OCI-LY1 (cell line): ENCODE data around the gene HMCES.

Source experiments
- H2AFZ ChIP-seq: fragments of 200-600 bp; sonication (generic), shearing (Covaris generic); 2 replicates; pipeline ENCODE4 v1.6.0; 2014; ENCODE audit warnings: antibody characterized with exemption, mild to moderate bottlenecking, low read length
- H3F3A ChIP-seq: fragments of 200-600 bp; sonication (generic), shearing (Covaris generic); 2 replicates; pipeline ENCODE4 v1.6.0; 2014; ENCODE audit warnings: mild to moderate bottlenecking, antibody characterized with exemption, low read length, moderate library complexity; ENCODE audit not compliant: insufficient read depth
- H3K27ac ChIP-seq: fragments of 200-600 bp; sonication (generic); 2 replicates; pipeline ENCODE4 v1.5.1; 2014; ENCODE audit warnings: low read length, mixed run types, mild to moderate bottlenecking, low read depth; ENCODE audit not compliant: poor library complexity, severe bottlenecking
- H3K27me3 ChIP-seq: fragments of 200-600 bp; sonication (generic); 2 replicates; pipeline ENCODE4 v1.6.0; 2014; ENCODE audit warnings: antibody characterized with exemption, mild to moderate bottlenecking, low read length, moderate library complexity; ENCODE audit not compliant: insufficient read depth
- H3K36me3 ChIP-seq: fragments of 200-600 bp; sonication (generic); 2 replicates; pipeline ENCODE4 v1.6.1; 2014; ENCODE audit warnings: mild to moderate bottlenecking, antibody characterized with exemption, low read length, moderate library complexity, mixed read lengths; ENCODE audit not compliant: insufficient read depth
- H3K4me1 ChIP-seq: fragments of 200-600 bp; sonication (generic); 2 replicates; pipeline ENCODE4 v1.5.1; 2014; ENCODE audit warnings: mild to moderate bottlenecking, low read length, moderate library complexity; ENCODE audit not compliant: insufficient read depth, severe bottlenecking
- H3K4me2 ChIP-seq: fragments of 200-600 bp; sonication (generic), shearing (Covaris generic); 2 replicates; pipeline ENCODE4 v1.6.1; 2014; ENCODE audit warnings: low read length
- H3K4me3 ChIP-seq: fragments of 200-600 bp; sonication (generic); 2 replicates; pipeline ENCODE4 v1.5.1; 2014; ENCODE audit warnings: low read length, low read depth, mild to moderate bottlenecking, mixed read lengths; ENCODE audit not compliant: poor library complexity, severe bottlenecking
- H3K79me2 ChIP-seq: fragments of 200-600 bp; shearing (Covaris generic); 2 replicates; pipeline ENCODE4 v1.6.1; 2016; ENCODE audit warnings: mixed run types, low read length, mixed read lengths; ENCODE audit not compliant: insufficient read depth
- H3K9ac ChIP-seq: fragments of 200-600 bp; sonication (generic), shearing (Covaris generic); 2 replicates; pipeline ENCODE4 v1.6.1; 2014; ENCODE audit warnings: mild to moderate bottlenecking, low read length, mixed read lengths
- H3K9me2 ChIP-seq: fragments of 200-600 bp; sonication (generic), shearing (Covaris generic); 2 replicates; pipeline ENCODE4 v1.6.1; 2014; ENCODE audit warnings: low read depth, mild to moderate bottlenecking, low read length, mixed read lengths
- H3K9me3 ChIP-seq: fragments of 200-600 bp; shearing (Covaris generic); 2 replicates; pipeline ENCODE4 v1.6.1; 2014; ENCODE audit warnings: low read length, mixed read lengths
- H4K20me1 ChIP-seq: fragments of 200-600 bp; sonication (generic), shearing (Covaris generic); 2 replicates; pipeline ENCODE4 v1.6.0; 2016; ENCODE audit warnings: mild to moderate bottlenecking, low read length; ENCODE audit not compliant: insufficient read depth
- EZH2 ChIP-seq: fragments of 200-600 bp; sonication (generic), shearing (Covaris generic); IDR thresholded peaks from 2 replicates; pipeline ENCODE4 v1.8.0; 2017; ENCODE audit warnings: borderline replicate concordance, mixed run types, mild to moderate bottlenecking, antibody characterized with exemption, low read length, moderate library complexity, mixed read lengths
- TF ChIP-seq, protein P1 (sequence below): fragments of 200-600 bp; sonication (generic), shearing (Covaris generic); IDR thresholded peaks from 2 replicates; pipeline ENCODE4 v1.5.1; 2017; ENCODE audit warnings: mild to moderate bottlenecking, antibody characterized with exemption, low read length, moderate library complexity, mixed read lengths

HMCES gene

DNA sequence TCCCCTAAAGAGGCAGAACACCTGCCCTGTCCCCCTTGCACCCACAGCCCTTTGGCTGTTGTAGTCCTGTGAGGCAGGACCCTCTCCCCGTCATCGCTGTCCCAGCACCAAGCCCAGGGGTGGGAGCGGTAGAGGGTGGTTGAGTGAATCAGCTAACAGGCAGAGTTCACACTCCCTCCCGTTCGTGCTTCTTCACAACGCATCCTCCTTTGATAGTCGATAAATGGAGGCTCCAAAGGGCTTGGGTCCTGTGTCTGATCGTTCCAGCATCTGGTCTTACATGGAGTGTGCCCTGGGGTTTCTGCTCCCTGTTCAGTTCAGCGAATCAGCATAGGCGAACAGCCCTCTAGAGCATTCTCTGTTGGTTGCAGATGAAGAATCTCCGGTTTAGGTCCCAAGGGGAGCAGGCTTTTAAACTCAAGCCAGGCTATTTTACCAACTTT lies 820 bp upstream of the HMCES start:
- 0 out of 2 replicates have a peak, but pooled peaks cover 11% of the 10 kb centered on the region for H3F3A ChIP-seq
- TF ChIP-seq, protein P1, sequence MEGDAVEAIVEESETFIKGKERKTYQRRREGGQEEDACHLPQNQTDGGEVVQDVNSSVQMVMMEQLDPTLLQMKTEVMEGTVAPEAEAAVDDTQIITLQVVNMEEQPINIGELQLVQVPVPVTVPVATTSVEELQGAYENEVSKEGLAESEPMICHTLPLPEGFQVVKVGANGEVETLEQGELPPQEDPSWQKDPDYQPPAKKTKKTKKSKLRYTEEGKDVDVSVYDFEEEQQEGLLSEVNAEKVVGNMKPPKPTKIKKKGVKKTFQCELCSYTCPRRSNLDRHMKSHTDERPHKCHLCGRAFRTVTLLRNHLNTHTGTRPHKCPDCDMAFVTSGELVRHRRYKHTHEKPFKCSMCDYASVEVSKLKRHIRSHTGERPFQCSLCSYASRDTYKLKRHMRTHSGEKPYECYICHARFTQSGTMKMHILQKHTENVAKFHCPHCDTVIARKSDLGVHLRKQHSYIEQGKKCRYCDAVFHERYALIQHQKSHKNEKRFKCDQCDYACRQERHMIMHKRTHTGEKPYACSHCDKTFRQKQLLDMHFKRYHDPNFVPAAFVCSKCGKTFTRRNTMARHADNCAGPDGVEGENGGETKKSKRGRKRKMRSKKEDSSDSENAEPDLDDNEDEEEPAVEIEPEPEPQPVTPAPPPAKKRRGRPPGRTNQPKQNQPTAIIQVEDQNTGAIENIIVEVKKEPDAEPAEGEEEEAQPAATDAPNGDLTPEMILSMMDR = no peak
- no peak for TF ChIP-seq EZH2

DNA sequence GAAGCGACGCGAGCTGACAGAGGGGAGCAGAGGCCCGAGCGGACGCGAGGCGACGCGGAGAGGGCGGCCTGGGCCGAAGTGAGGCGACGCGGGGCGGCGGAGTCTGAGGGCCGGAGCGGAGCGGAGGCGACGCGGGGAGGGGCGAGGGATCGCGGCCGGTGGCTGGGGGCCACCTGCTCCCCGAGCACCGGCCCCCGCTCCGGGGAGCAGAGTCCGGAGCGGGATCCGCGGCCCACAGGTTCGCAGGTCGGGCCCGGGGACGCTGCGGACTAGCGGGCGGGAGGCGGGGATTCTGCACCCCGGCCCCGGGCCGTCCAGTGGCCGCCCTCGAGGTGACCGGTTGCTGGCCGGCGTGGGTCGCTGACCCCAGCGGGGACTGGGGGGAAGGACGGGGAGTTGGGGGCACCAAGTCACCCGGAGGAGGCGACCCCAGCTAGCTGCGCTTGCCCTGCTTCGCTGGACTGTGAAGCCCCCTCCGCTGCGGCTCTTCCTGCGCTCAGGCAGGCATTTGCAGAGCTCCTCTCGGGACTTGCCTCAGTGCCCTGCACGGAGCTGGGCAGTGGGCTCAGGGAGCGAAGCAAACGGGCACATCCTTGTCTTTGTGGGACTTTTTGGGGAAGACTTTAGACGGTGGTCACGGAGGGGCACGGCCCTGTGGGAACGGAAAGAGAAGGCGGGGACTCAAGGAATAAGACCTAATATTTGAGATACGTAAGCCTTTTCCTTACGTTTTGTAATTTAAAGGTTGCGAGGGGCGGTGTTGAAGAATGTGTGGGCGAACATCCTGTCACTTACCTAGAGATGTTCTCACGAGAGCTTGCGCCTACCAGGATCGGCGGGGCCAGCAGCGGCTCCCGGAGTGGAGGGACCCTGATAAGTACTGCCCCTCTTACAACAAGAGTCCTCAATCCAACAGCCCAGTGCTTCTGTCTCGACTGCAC lies 566 bp downstream of the HMCES start:
- no peak for TF ChIP-seq EZH2
- TF ChIP-seq, protein P1 = no peak
- Histone ChIP-seq H3K27me3 (no peaks in the 10 kb centered on the region), H3K9me2 (no peaks in the 10 kb centered on the region), H3K4me3 (peak overlapping the region; percentile 95), H4K20me1 (no peaks in the 10 kb centered on the region), H3K36me3 (peaks cover 61% of the 10 kb centered on the region), H3K9ac (peak overlapping the region; percentile 92), H3K27ac (peak overlapping the region; percentile 96), H3F3A (0 out of 2 replicates have a peak, but pooled peaks cover 13% of the 10 kb centered on the region), H3K9me3 (no peaks in the 10 kb centered on the region), H3K79me2 (peaks cover 29% of the 10 kb centered on the region), H3K4me2 (peak overlapping the region; percentile 84), H2AFZ (no peak overlapping the region), H3K4me1 (peaks cover 86% of the 10 kb centered on the region)

More for the DNA sequence above, 820 bp upstream of the HMCES start:
- H3K79me2 ChIP-seq = peaks cover 17% of the 10 kb centered on the region
- peak overlapping the region; percentile 84 for H3K4me2 ChIP-seq
- peak overlapping the region; percentile 92 for H3K9ac ChIP-seq
- H3K27ac ChIP-seq = peak overlapping the region; percentile 96
- H3K27me3 ChIP-seq = no peaks in the 10 kb centered on the region
- no peaks in the 10 kb centered on the region for H4K20me1 ChIP-seq
- peaks cover 66% of the 10 kb centered on the region for H3K36me3 ChIP-seq
- H2AFZ ChIP-seq = no peak overlapping the region
- no peaks in the 10 kb centered on the region for H3K9me2 ChIP-seq
- no peaks in the 10 kb centered on the region for H3K9me3 ChIP-seq
- peaks cover 73% of the 10 kb centered on the region for H3K4me1 ChIP-seq
- peak overlapping the region; percentile 95 for H3K4me3 ChIP-seq

DNA sequence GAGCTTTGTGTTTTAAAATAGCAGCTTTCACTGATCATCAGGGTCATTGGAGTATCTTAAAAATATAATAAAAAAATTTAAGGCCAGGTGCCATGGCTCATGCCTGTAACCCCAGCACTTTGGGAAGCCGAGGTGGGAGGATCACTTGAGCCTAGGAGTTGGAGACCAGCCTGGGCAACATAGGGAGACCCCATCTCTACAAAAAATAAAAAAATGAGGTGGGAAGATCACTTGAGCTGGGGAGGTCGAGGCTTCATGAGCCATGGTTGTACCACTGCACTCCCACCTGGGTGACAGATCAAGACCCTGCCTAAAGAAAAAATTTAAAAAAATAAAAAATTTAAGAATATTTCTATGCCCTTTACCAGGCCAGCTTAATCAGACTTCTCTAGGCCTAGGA lies 1.5 kb downstream of the HMCES start:
- H4K20me1 ChIP-seq = no peaks in the 10 kb centered on the region
- no peaks in the 10 kb centered on the region for H3K9me3 ChIP-seq
- H3K4me2 ChIP-seq = peak overlapping the region; percentile 84
- TF ChIP-seq EZH2 = no peak
- TF ChIP-seq, protein P1 = no peak
- H3K4me3 ChIP-seq = peak overlapping the region; percentile 95
- H3K4me1 ChIP-seq = peaks cover 88% of the 10 kb centered on the region
- H2AFZ ChIP-seq = no peak overlapping the region
- 0 out of 2 replicates have a peak, but pooled peaks cover 13% of the 10 kb centered on the region for H3F3A ChIP-seq
- H3K79me2 ChIP-seq = peaks cover 39% of the 10 kb centered on the region
- H3K9ac ChIP-seq = peak overlapping the region; percentile 92
- no peaks in the 10 kb centered on the region for H3K9me2 ChIP-seq
- H3K27ac ChIP-seq = peak overlapping the region; percentile 96
- peaks cover 61% of the 10 kb centered on the region for H3K36me3 ChIP-seq
- H3K27me3 ChIP-seq = no peaks in the 10 kb centered on the region
